Hindlimb muscle (tissue), 1 donor: Measurements from ENCODE around the gene ADAM12. TPM values are rescaled to one million over a fixed set of nuclear protein-coding genes. Genes with fewer than 3 reads are reported as not detected.

Experiments
- DNase-seq: peaks from one replicate; pipeline ENCODE4 v3.0.0-alpha.2; 2013
- polyA plus RNA-seq: library from polyadenylated mRNA; unstranded; fragments of 120-200 nt; gene quantifications from one replicate; pipeline ENCODE4 v1.2.1, GENCODE V29; 2013; ENCODE audit not compliant: insufficient read length

ADAM12 gene
- polyA plus RNA-seq: 18.6 TPM

- DNase-seq: peak; percentile 81
Observed at GRCh38 chr10:126387931-126388911, at the start of gene ADAM12. ADAM12 (minus strand) TSS chr10:126388477; CDS start chr10:126388145, 332 bp downstream.

- DNase-seq: no peak
Observed at GRCh38 chr10:126437635-126438406, 49.5 kb upstream of the ADAM12 start.

- DNase-seq: no peak
Observed at GRCh38 chr10:126434235-126434634, 46.0 kb upstream of the ADAM12 start.

- no peak for DNase-seq
Observed at GRCh38 chr10:126433351-126433750, 45.1 kb upstream of the ADAM12 start.

- no peak for DNase-seq
Observed at GRCh38 chr10:126432507-126432906, 44.2 kb upstream of the ADAM12 start.

- no peak for DNase-seq
Observed at GRCh38 chr10:126431816-126432215, 43.5 kb upstream of the ADAM12 start.

GRCh38 chr10:126430512-126430911, 42.2 kb upstream of the ADAM12 start:
- DNase-seq: no peak

- DNase-seq: no peak
Observed at GRCh38 chr10:126429275-126429674, 41.0 kb upstream of the ADAM12 start.

- DNase-seq: peak; percentile 11
Observed at GRCh38 chr10:126425489-126426065, 37.3 kb upstream of the ADAM12 start.

GRCh38 chr10:126425032-126425431, 36.8 kb upstream of the ADAM12 start:
- no peak for DNase-seq

- no peak for DNase-seq
Observed at GRCh38 chr10:126423732-126424491, 35.6 kb upstream of the ADAM12 start.

- no peak for DNase-seq
Observed at GRCh38 chr10:126422567-126422966, 34.3 kb upstream of the ADAM12 start.

- peak; percentile 75 for DNase-seq
Observed at GRCh38 chr10:126421756-126422256, 33.5 kb upstream of the ADAM12 start.

- DNase-seq: peak; percentile 70
Observed at GRCh38 chr10:126420567-126421300, 32.5 kb upstream of the ADAM12 start.

- DNase-seq: no peak
Observed at GRCh38 chr10:126417220-126417825, 29.0 kb upstream of the ADAM12 start.

- DNase-seq: no peak
Observed at GRCh38 chr10:126409821-126410220, 21.5 kb upstream of the ADAM12 start.

GRCh38 chr10:126408953-126409641, 20.8 kb upstream of the ADAM12 start:
- no peak for DNase-seq

- DNase-seq: no peak
Observed at GRCh38 chr10:126407831-126408230, 19.6 kb upstream of the ADAM12 start.

GRCh38 chr10:126405239-126405775, 17.0 kb upstream of the ADAM12 start:
- DNase-seq: no peak
